Measurements from ENCODE around the gene PARD3.
"Not testable (repeated sequence)": the region's sequence is repeated elsewhere in the genome, so short reads cannot be mapped to it uniquely, and the experiment has no call there.

Gene PARD3

GRCh38 chr10:34701194-34701593, 113.9 kb downstream of the PARD3 start:
- TF ChIP-seq CTCF (IDR thresholded peaks at IDR 0.05; ENCODE audit: control insufficient read depth, extremely low read depth, insufficient read depth): no peak
- DNase-seq (ENCODE audit: low read depth): no peak
- H3K4me3 ChIP-seq (ENCODE audit: low read depth, low read length): no peak overlapping the region

- not testable (repeated sequence) for DNase-seq (ENCODE audit: low read depth); H3K4me3 ChIP-seq (ENCODE audit: low read depth, low read length)
These were observed 114.3 kb downstream of the PARD3 start for GRCh38 chr10:34700752-34701151.

DNA sequence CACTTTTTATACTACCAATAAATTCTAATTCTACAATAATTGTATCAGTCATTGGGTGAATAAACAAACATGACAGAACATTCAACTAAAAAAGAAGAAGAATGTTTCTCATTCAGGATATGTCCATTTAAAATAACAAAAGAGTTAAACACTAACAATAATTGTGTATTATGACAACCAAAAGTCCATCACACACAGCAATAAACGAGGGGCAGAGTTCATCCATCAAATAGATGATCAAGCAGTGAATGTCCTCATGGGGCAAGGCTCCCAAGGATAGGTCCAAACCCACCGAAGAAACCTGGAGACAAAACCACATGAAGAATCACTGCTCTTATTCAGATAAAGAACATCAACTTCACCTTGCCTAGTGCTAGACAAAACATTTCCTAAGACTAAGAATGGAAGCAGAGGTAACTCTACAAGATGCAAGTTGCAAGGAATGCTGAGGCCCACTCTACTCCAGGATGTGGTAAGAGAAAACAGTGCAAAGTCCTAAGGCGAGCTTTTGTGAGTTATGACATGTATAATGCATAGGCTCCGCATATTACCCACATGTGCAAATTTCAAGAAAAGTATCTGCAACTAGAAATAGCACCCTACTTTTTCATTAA, 115.1 kb downstream of the PARD3 start:
- H3K4me3 ChIP-seq (ENCODE audit: low read depth, low read length): no peak overlapping the region
- no peak for TF ChIP-seq CTCF (IDR thresholded peaks at IDR 0.05; ENCODE audit: control insufficient read depth, extremely low read depth, insufficient read depth)
- no peak for DNase-seq (ENCODE audit: low read depth)

GRCh38 chr10:34698979-34699378, 116.1 kb downstream of the PARD3 start:
- DNase-seq (ENCODE audit: low read depth): peak; percentile 72
- TF ChIP-seq CTCF (IDR thresholded peaks at IDR 0.05; ENCODE audit: control insufficient read depth, extremely low read depth, insufficient read depth): no peak
- no peak overlapping the region for H3K4me3 ChIP-seq (ENCODE audit: low read depth, low read length)

DNA sequence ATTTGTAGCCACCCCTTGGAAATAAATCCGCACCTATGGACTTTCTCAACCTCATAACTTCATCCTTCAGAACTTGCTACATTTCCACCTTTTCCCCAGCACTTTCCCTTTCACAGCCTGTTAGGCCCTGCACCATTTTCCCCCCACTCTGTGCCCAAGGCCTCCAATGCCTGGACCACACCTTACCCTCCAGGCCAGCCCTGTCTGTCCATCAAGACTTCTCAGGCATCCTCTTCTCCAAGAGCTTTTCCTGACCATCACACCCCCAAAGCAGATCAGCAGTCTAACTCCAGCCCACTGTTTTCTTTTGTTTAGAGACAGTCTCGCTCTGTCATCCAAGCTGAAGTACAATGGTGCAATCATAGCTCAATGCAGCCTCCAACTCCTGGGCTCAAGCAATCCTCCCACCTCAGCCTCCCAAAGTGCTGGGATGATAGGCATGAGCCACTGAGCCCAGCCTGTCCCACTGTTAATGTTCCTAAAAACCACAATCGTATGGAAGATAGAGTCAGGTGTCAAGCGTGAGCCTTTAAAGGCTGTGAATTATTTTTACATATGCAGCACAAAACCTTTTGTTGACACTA, 116.8 kb downstream of the PARD3 start:
- no peak for DNase-seq (ENCODE audit: low read depth)
- no peak for TF ChIP-seq CTCF (IDR thresholded peaks at IDR 0.05; ENCODE audit: control insufficient read depth, extremely low read depth, insufficient read depth)
- no peak overlapping the region for H3K4me3 ChIP-seq (ENCODE audit: low read depth, low read length)

DNA sequence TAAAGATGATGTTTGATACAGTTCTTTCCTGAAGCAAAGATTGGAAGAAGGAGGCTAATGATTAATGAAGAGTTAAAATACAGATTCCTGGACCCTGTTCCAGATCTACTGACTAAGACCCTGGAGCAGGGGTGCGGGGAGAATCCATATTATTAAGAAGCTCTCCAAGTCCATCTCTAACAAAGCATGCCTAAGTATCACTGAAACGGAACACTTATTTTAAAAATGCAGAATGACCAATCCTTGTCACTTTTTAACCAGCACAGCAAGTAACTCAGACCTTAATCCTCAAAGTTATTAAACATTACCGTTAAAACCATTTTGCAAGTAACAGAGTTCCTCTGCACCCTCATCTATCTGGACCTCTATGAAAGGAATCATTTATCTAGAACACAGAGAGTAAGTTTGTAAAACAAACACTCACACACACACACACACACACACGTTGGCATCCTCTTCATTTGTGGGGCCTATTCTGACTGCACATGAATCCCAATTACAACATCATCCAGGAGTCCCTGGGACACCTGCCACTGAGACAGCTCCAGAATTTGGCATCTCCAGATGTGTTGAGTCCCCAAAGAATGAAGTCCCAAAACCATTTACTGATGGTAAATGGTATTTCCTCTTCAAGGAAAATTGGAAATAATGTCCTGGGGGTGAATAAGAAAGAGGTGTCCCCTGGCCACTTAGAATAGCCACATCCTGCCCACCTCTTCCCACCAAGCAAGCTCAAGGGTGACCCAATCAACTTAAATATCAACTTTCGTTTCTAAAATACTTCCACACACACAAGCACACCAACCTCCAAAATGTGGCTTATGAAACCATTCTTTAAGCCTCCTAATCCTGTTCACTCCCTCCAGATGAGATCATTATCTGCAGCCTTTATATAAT, 117.5 kb downstream of the PARD3 start:
- no peak for TF ChIP-seq CTCF (IDR thresholded peaks at IDR 0.05; ENCODE audit: control insufficient read depth, extremely low read depth, insufficient read depth)
- DNase-seq (ENCODE audit: low read depth): no peak

GRCh38 chr10:34696423-34696822, 118.7 kb downstream of the PARD3 start:
- H3K4me3 ChIP-seq (ENCODE audit: low read depth, low read length): no peak overlapping the region
- no peak for DNase-seq (ENCODE audit: low read depth)
- TF ChIP-seq CTCF (IDR thresholded peaks at IDR 0.05; ENCODE audit: control insufficient read depth, extremely low read depth, insufficient read depth): no peak

More for the DNA sequence above, 117.5 kb downstream of the PARD3 start:
- no peak overlapping the region for H3K4me3 ChIP-seq (ENCODE audit: low read depth, low read length)
